Lung (tissue), 12 donors: ENCODE data around the gene CRYAB. TPM values are rescaled to one million over a fixed set of nuclear protein-coding genes. Genes with fewer than 3 reads are reported as not detected.

Experiments used
- ATAC-seq: fragments of 200-7000 bp; cut with Tn5 transposase; one replicate; pipeline ENCODE4 v1.9.1; 2020; ENCODE audit warnings: moderate number of reproducible peaks; ENCODE audit not compliant: insufficient read depth, low FRiP score
- DNase-seq, 3 donors: peaks; one replicate each; pipeline ENCODE4 v3.0.0-alpha.2; 2013 to 2017
- H3K27ac ChIP-seq, 2 donors: one replicate each; pipeline ENCODE4 v1.5.1; 2013; ENCODE audit warnings: mild to moderate bottlenecking in 2 of 2, moderate library complexity in 2 of 2, control low read depth in 1 of 2, inconsistent platforms in 1 of 2, low read depth in 1 of 2, low read length in 1 of 2
- H3K27me3 ChIP-seq, 3 donors: one replicate each; pipeline ENCODE4 v1.5.1; 2013; ENCODE audit warnings: low read length in 2 of 3; ENCODE audit not compliant: control insufficient read depth in 3 of 3, insufficient read depth in 3 of 3
- H3K36me3 ChIP-seq, 4 donors: one replicate each; pipeline ENCODE4 v1.5.1; 2013; ENCODE audit warnings: low read length in 4 of 4, mild to moderate bottlenecking in 1 of 4, moderate library complexity in 1 of 4; ENCODE audit not compliant: control insufficient read depth in 4 of 4, insufficient read depth in 4 of 4
- H3K4me1 ChIP-seq, 5 donors: one replicate each; pipeline ENCODE4 v1.5.1; 2013; ENCODE audit warnings: low read length in 5 of 5, mild to moderate bottlenecking in 2 of 5, moderate library complexity in 1 of 5; ENCODE audit not compliant: control insufficient read depth in 5 of 5, insufficient read depth in 5 of 5
- H3K4me3 ChIP-seq: one replicate; pipeline ENCODE4 v1.5.1; 2013; ENCODE audit warnings: mild to moderate bottlenecking, control low read depth, moderate library complexity
- H3K9ac ChIP-seq, 2 donors: one replicate each; pipeline ENCODE4 v1.5.1; 2013; ENCODE audit warnings: low read length in 2 of 2, control low read depth in 1 of 2; ENCODE audit not compliant: insufficient read depth in 1 of 2
- H3K9me3 ChIP-seq, 4 donors: one replicate each; pipeline ENCODE4 v1.5.1; 2013; ENCODE audit warnings: low read length in 3 of 4, mild to moderate bottlenecking in 1 of 4, moderate library complexity in 1 of 4; ENCODE audit not compliant: control insufficient read depth in 4 of 4, insufficient read depth in 3 of 4
- WGBS, 2 donors: extraction: QIAGEN DNeasy Blood & Tissue Kit; methylation state at CpG; one replicate each; pipeline ENCODE4 v1.1.7; 2013; 5-methylcytosine and 5-hydroxymethylcytosine counted together
- polyA plus RNA-seq, 2 donors: library from polyadenylated mRNA; stranded (reverse); fragments of 200-250 nt; gene quantifications; one replicate each; pipeline ENCODE4 v1.2.1, GENCODE V29; 2013
- total RNA-seq, 2 donors: library from RNA; depleted of rRNA in 1 of 2; stranded (reverse); fragments of >200 nt in 1 of 2; gene quantifications; one replicate each; pipeline ENCODE4 v1.2.1, GENCODE V29; 2014 to 2021
- TF ChIP-seq, protein P1 (sequence below): IDR thresholded peaks from 2 replicates; pipeline ENCODE4 v1.5.1; 2012; ENCODE audit warnings: mild to moderate bottlenecking; ENCODE audit errors: control extremely low read depth, extremely low read depth
- donor health status: control.
- donor health status: control.
- donor health status: Bipolar disorder and iron deficiency.
- donor health status: healthy.
- donor health status: DM: yes; HTN: yes; CAD: no.

CRYAB gene
- total and polyA plus RNA-seq, 4 donors, result 12.0 to 73.0 (median 60.8) TPM

DNA sequence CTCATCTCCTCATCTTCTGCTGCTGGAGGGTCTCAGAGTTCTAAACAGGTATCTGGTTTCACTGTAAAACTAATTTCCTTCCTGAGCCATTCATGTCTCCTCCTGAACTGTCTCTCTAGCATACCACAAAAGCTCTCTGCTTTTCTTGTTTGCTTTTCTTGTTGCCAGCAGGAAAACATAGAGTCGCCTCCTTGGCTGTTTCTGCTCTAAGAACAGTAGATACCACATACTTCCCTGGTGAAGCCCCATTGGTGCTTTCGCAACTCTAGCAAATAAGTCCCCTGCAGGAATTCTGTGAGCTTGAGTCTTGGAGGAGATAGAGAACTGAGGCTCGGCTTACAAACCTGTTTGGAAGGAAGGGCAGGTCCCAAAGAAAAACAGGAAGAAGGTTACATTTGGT is 32.6 kb upstream of the CRYAB start:
- Histone ChIP-seq H3K4me3 (no peak overlapping the region), H3K27ac (no peak overlapping the region), H3K9me3 (no peaks in the 10 kb centered on the region), H3K27me3 (no peaks in the 10 kb centered on the region), H3K36me3 (peaks cover 0 to 3% (median 0%) of the 10 kb centered on the region in 4 donors), H3K9ac (no peak overlapping the region), H3K4me1 (peaks cover 0 to 13% (median 1%) of the 10 kb centered on the region in 5 donors)
- WGBS, 2 donors, result 40 to 47% methylated on average over 3 of the region's 3 CpGs
- ATAC-seq (no peak), DNase-seq (peak in 1 of 3 donors; percentile 20)
- TF ChIP-seq, protein P1, sequence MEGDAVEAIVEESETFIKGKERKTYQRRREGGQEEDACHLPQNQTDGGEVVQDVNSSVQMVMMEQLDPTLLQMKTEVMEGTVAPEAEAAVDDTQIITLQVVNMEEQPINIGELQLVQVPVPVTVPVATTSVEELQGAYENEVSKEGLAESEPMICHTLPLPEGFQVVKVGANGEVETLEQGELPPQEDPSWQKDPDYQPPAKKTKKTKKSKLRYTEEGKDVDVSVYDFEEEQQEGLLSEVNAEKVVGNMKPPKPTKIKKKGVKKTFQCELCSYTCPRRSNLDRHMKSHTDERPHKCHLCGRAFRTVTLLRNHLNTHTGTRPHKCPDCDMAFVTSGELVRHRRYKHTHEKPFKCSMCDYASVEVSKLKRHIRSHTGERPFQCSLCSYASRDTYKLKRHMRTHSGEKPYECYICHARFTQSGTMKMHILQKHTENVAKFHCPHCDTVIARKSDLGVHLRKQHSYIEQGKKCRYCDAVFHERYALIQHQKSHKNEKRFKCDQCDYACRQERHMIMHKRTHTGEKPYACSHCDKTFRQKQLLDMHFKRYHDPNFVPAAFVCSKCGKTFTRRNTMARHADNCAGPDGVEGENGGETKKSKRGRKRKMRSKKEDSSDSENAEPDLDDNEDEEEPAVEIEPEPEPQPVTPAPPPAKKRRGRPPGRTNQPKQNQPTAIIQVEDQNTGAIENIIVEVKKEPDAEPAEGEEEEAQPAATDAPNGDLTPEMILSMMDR, result no peak

DNA sequence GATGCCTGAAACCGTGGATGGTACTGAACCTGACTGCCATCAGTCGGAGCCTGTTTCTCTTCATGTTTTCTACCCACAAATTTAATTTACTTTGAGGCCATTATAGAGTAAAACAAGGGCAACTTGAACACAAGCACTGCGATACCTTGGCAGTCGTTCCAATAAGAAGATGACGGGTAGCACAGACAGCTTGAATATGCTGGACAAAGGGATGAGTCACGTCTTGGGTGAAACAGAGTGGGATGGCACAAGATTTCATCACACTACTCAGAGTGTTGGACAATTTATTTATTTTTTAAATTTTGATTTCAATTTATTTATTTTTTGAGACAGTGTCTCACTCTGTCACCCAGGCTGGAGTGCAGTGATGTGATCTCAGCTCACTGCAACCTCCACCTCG is 31.3 kb upstream of the CRYAB start:
- H3K9me3 ChIP-seq, result no peaks in the 10 kb centered on the region
- WGBS, 2 donors, result 92 to 93% methylated on average over 7 of the region's 7 CpGs
- TF ChIP-seq, protein P1, result no peak
- no peak overlapping the region for H3K4me3 ChIP-seq
- no peak for DNase-seq
- H3K9ac ChIP-seq, result no peak overlapping the region
- H3K36me3 ChIP-seq, result peaks cover 0 to 3% (median 0%) of the 10 kb centered on the region in 4 donors
- H3K27ac ChIP-seq, result no peak overlapping the region
- no peaks in the 10 kb centered on the region for H3K27me3 ChIP-seq
- H3K4me1 ChIP-seq, result peaks cover 0 to 14% (median 9%) of the 10 kb centered on the region in 5 donors
- no peak for ATAC-seq

DNA sequence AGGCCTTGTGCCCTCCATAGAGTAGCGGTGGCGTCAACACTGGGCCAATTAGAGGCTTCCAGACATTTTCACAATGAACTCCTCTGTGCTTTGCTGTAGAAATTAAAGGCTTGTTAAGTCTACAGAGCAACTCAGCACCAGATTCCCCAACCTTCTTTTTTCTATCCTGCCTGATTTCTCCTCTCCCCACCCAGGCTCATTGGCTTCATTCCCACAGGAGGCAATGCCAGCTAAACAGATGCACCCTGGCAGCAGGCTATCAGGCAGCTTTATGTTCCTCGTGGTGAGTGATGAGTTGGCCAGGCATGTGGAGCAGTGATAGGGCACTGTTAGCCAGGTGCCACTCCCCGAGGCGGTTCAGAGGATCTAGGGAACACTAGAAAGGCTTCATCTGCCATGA is 30.4 kb upstream of the CRYAB start:
- H3K9me3 ChIP-seq, result no peaks in the 10 kb centered on the region
- no peak for ATAC-seq
- DNase-seq, result no peak
- TF ChIP-seq, protein P1, result no peak
- H3K9ac ChIP-seq, result no peak overlapping the region
- no peak overlapping the region for H3K4me3 ChIP-seq
- H3K36me3 ChIP-seq, result peaks cover 0 to 3% (median 0%) of the 10 kb centered on the region in 4 donors
- peak overlapping the region in 1 of 2 donors; percentile 49 for H3K27ac ChIP-seq
- H3K4me1 ChIP-seq, result peaks cover 0 to 19% (median 13%) of the 10 kb centered on the region in 5 donors
- 87 to 91% methylated on average over 5 of the region's 5 CpGs for WGBS, 2 donors
- H3K27me3 ChIP-seq, result no peaks in the 10 kb centered on the region
